Measurements from ENCODE around the gene UBE3B.

The UBE3B gene

GRCh38 chr12:109551108-109551507 lies 73.7 kb downstream of the UBE3B start:
- no peak for DNase-seq (ENCODE audit: low read depth in 2 of 2)

GRCh38 chr12:109552971-109553370 lies 75.5 kb downstream of the UBE3B start:
- DNase-seq (ENCODE audit: low read depth in 2 of 2) = no peak

- no peak for DNase-seq (ENCODE audit: low read depth in 2 of 2)
Observed at GRCh38 chr12:109553483-109553882, 76.0 kb downstream of the UBE3B start.

- no peak for DNase-seq (ENCODE audit: low read depth in 2 of 2)
Observed at GRCh38 chr12:109553906-109554500, 76.6 kb downstream of the UBE3B start.

- no peak for DNase-seq (ENCODE audit: low read depth in 2 of 2)
Observed at GRCh38 chr12:109554761-109555160, 77.3 kb downstream of the UBE3B start.

- no peak for DNase-seq (ENCODE audit: low read depth in 2 of 2)
Observed at GRCh38 chr12:109555431-109556315, 78.2 kb downstream of the UBE3B start.

GRCh38 chr12:109557200-109557599 lies 79.8 kb downstream of the UBE3B start:
- DNase-seq (ENCODE audit: low read depth in 2 of 2) = no peak

GRCh38 chr12:109557805-109558204 lies 80.4 kb downstream of the UBE3B start:
- DNase-seq (ENCODE audit: low read depth in 2 of 2) = no peak

GRCh38 chr12:109558374-109559199 lies 81.2 kb downstream of the UBE3B start:
- no peak for DNase-seq (ENCODE audit: low read depth in 2 of 2)

- DNase-seq (ENCODE audit: low read depth in 2 of 2) = no peak
Observed at GRCh38 chr12:109559200-109559505, 81.7 kb downstream of the UBE3B start.

- no peak for DNase-seq (ENCODE audit: low read depth in 2 of 2)
Observed at GRCh38 chr12:109559601-109560000, 82.2 kb downstream of the UBE3B start.

GRCh38 chr12:109560867-109561710 lies 83.7 kb downstream of the UBE3B start:
- no peak for DNase-seq (ENCODE audit: low read depth in 2 of 2)

GRCh38 chr12:109561711-109562030 lies 84.2 kb downstream of the UBE3B start:
- no peak for DNase-seq (ENCODE audit: low read depth in 2 of 2)

- DNase-seq (ENCODE audit: low read depth in 2 of 2) = no peak
Observed at GRCh38 chr12:109562871-109563270, 85.4 kb downstream of the UBE3B start.

GRCh38 chr12:109563291-109564284 lies 86.2 kb downstream of the UBE3B start:
- DNase-seq (ENCODE audit: low read depth in 2 of 2) = no peak

- DNase-seq (ENCODE audit: low read depth in 2 of 2) = no peak
Observed at GRCh38 chr12:109566424-109566823, 89.0 kb downstream of the UBE3B start.

GRCh38 chr12:109567296-109567695 lies 89.9 kb downstream of the UBE3B start:
- no peak for DNase-seq (ENCODE audit: low read depth in 2 of 2)

GRCh38 chr12:109567967-109568366 lies 90.5 kb downstream of the UBE3B start:
- DNase-seq (ENCODE audit: low read depth in 2 of 2) = no peak

- no peak for DNase-seq (ENCODE audit: low read depth in 2 of 2)
Observed at GRCh38 chr12:109568486-109568885, 91.1 kb downstream of the UBE3B start.

GRCh38 chr12:109571773-109572505 lies 94.5 kb downstream of the UBE3B start:
- no peak for DNase-seq (ENCODE audit: low read depth in 2 of 2)
